Activated CD4-positive, alpha-beta memory T cell treated with anti-CD3 and anti-CD28 coated beads for 36 hours (primary cell): ENCODE data around the gene SCAF8. TPM values are rescaled to one million over a fixed set of nuclear protein-coding genes. Genes with fewer than 3 reads are reported as not detected.
"Not testable (repeated sequence)": the region's sequence is repeated elsewhere in the genome, so short reads cannot be mapped to it uniquely, and the experiment has no call there.

Experiments used
- CTCF ChIA-PET: fragments of 350-600 bp; sonication (Branson Sonifier 250); formaldehyde crosslinking; loops from one replicate; lab custom pipeline; 2021; ENCODE audit warnings: antibody characterized with exemption, inconsistent platforms; lab: Charles Lee
- POLR2A ChIA-PET: fragments of 350-600 bp; sonication (Branson Sonifier 250); formaldehyde crosslinking; loops from one replicate; lab custom pipeline; 2021; ENCODE audit warnings: antibody characterized with exemption; lab: Charles Lee
- DNase-seq: peaks from one replicate; pipeline ENCODE4 v3.0.0-alpha.2; 2020
- H3K27ac Mint-ChIP-seq: one replicate; pipeline ENCODE4 v1.8.0; 2021; ENCODE audit warnings: mixed read lengths
- H3K27me3 Mint-ChIP-seq: one replicate; pipeline ENCODE4 v1.8.0; 2021; ENCODE audit warnings: mixed read lengths
- H3K36me3 Mint-ChIP-seq: one replicate; pipeline ENCODE4 v1.8.0; 2021; ENCODE audit warnings: mixed read lengths
- H3K4me1 Mint-ChIP-seq: one replicate; pipeline ENCODE4 v1.8.0; 2021; ENCODE audit warnings: low read depth, mixed read lengths
- H3K4me3 Mint-ChIP-seq: one replicate; pipeline ENCODE4 v1.8.0; 2021; ENCODE audit warnings: mild to moderate bottlenecking, mixed read lengths
- H3K9me3 Mint-ChIP-seq: one replicate; pipeline ENCODE4 v1.8.0; 2021; ENCODE audit warnings: mixed read lengths
- intact Hi-C: fragments of 100-400 bp; cut with micrococcal nuclease; formaldehyde crosslinking; loops from one replicate; pipeline ENCODE4 v1.15.1; 2023
- total RNA-seq, 2 experiments: library from RNA; stranded (reverse); gene quantifications; one replicate each; pipeline ENCODE4 v1.2.3, GENCODE V29; 2021

The SCAF8 gene
- total RNA-seq, 2 experiments from 2014 or later, result 30.1 to 31.7 TPM

- ChIA-PET POLR2A (no interaction called here), CTCF (interaction anchor here (2.1 kb wide), 1 partner anchor 116 kb away, joined by 8 read pairs; no protein-coding TSS in a partner anchor)
- Mint-ChIP-seq H3K4me1 (peaks cover 18% of the 10 kb centered on the region), H3K27ac (no peak overlapping the region), H3K9me3 (no peaks in the 10 kb centered on the region), H3K36me3 (peaks cover 26% of the 10 kb centered on the region), H3K4me3 (no peak overlapping the region), H3K27me3 (no peaks in the 10 kb centered on the region)
- intact Hi-C loops, result no loop called here
- no peak for DNase-seq
Observed at GRCh38 chr6:154791556-154792317, 58.5 kb downstream of the SCAF8 start.

- Mint-ChIP-seq H3K27me3 (no peaks in the 10 kb centered on the region), H3K27ac (no peak overlapping the region)
Observed at GRCh38 chr6:154792325-154792724, 59.1 kb downstream of the SCAF8 start.

GRCh38 chr6:154792761-154793160 is 59.5 kb downstream of the SCAF8 start:
- no peak for DNase-seq
- CTCF ChIA-PET, result interaction anchor here (2.1 kb wide), 1 partner anchor 117 kb away, joined by 8 read pairs; no protein-coding TSS in a partner anchor
- intact Hi-C loops, result no loop called here
- H3K4me3 Mint-ChIP-seq, result no peak overlapping the region
- H3K9me3 Mint-ChIP-seq, result no peaks in the 10 kb centered on the region
- peaks cover 24% of the 10 kb centered on the region for H3K36me3 Mint-ChIP-seq
- H3K27me3 Mint-ChIP-seq, result no peaks in the 10 kb centered on the region
- no peak overlapping the region for H3K27ac Mint-ChIP-seq
- POLR2A ChIA-PET, result no interaction called here
- peaks cover 12% of the 10 kb centered on the region for H3K4me1 Mint-ChIP-seq

More at GRCh38 chr6:154792325-154792724, 59.1 kb downstream of the SCAF8 start:
- intact Hi-C loops, result no loop called here
- H3K4me1 Mint-ChIP-seq, result peaks cover 12% of the 10 kb centered on the region
- ChIA-PET POLR2A (no interaction called here), CTCF (interaction anchor here (2.1 kb wide), 1 partner anchor 117 kb away, joined by 8 read pairs; no protein-coding TSS in a partner anchor)
- H3K9me3 Mint-ChIP-seq, result no peaks in the 10 kb centered on the region
- no peak overlapping the region for H3K4me3 Mint-ChIP-seq
- H3K36me3 Mint-ChIP-seq, result peaks cover 25% of the 10 kb centered on the region
- no peak for DNase-seq

GRCh38 chr6:154796484-154796883 is 63.3 kb downstream of the SCAF8 start:
- no peak for DNase-seq
- H3K27ac Mint-ChIP-seq, result no peak overlapping the region

GRCh38 chr6:154797857-154798256 is 64.6 kb downstream of the SCAF8 start:
- no peak for DNase-seq
- Mint-ChIP-seq H3K27ac (no peak overlapping the region), H3K27me3 (no peaks in the 10 kb centered on the region), H3K9me3 (no peaks in the 10 kb centered on the region), H3K4me1 (peaks cover 20% of the 10 kb centered on the region), H3K36me3 (peaks cover 16% of the 10 kb centered on the region), H3K4me3 (no peak overlapping the region)
- ChIA-PET CTCF (interaction anchor here (1.0 to 1.4 kb wide), 2 partner anchors 92 to 122 kb away, joined by 3 to 5 read pairs; no protein-coding TSS in a partner anchor), POLR2A (no interaction called here)
- intact Hi-C loops, result no loop called here

More at GRCh38 chr6:154796484-154796883, 63.3 kb downstream of the SCAF8 start:
- peaks cover 30% of the 10 kb centered on the region for H3K4me1 Mint-ChIP-seq
- ChIA-PET POLR2A (no interaction called here), CTCF (interaction anchor here (1.4 kb wide), 1 partner anchor 91 kb away, joined by 3 read pairs; no protein-coding TSS in a partner anchor)
- peaks cover 24% of the 10 kb centered on the region for H3K36me3 Mint-ChIP-seq
- no peaks in the 10 kb centered on the region for H3K27me3 Mint-ChIP-seq
- no peak overlapping the region for H3K4me3 Mint-ChIP-seq
- no peaks in the 10 kb centered on the region for H3K9me3 Mint-ChIP-seq
- intact Hi-C loops, result loop anchor here (1.0 kb wide), 1 partner anchor 10 kb away; no protein-coding TSS in a partner anchor

GRCh38 chr6:154800338-154800737 is 67.1 kb downstream of the SCAF8 start:
- Mint-ChIP-seq H3K4me3 (no peak overlapping the region), H3K4me1 (peaks cover 20% of the 10 kb centered on the region), H3K36me3 (peaks cover 15% of the 10 kb centered on the region), H3K27me3 (no peaks in the 10 kb centered on the region), H3K27ac (peak overlapping the region; percentile 35), H3K9me3 (no peaks in the 10 kb centered on the region)
- CTCF ChIA-PET, result interaction anchor here (1.7 kb wide), 1 partner anchor 125 kb away, joined by 12 read pairs; no protein-coding TSS in a partner anchor
- intact Hi-C loops, result loop anchor here (2.0 to 10.0 kb wide), 2 partner anchors 26 to 646 kb away; no protein-coding TSS in a partner anchor
- DNase-seq, result no peak
- POLR2A ChIA-PET, result no interaction called here

- peaks cover 3% of the 10 kb centered on the region for H3K4me1 Mint-ChIP-seq
- ChIA-PET POLR2A (no interaction called here), CTCF (interaction anchor here (0.8 to 8.6 kb wide), 12 partner anchors 9 to 651 kb away, joined by 3 to 212 read pairs (median 5); no protein-coding TSS in a partner anchor)
- no peak overlapping the region for H3K27ac Mint-ChIP-seq
- peaks cover 19% of the 10 kb centered on the region for H3K36me3 Mint-ChIP-seq
- intact Hi-C loops, result loop anchor here (1.0 to 10.0 kb wide), 3 partner anchors 72 to 651 kb away; partner anchors contain the start of gene SCAF8
- H3K4me3 Mint-ChIP-seq, result no peak overlapping the region
- no peak for DNase-seq
- H3K9me3 Mint-ChIP-seq, result no peaks in the 10 kb centered on the region
- H3K27me3 Mint-ChIP-seq, result no peaks in the 10 kb centered on the region
Observed at GRCh38 chr6:154805288-154805911, 72.2 kb downstream of the SCAF8 start.

GRCh38 chr6:154806804-154807203 is 73.6 kb downstream of the SCAF8 start:
- no peak overlapping the region for H3K27ac Mint-ChIP-seq
- POLR2A ChIA-PET, result no interaction called here
- intact Hi-C loops, result loop anchor here (1.0 to 10.0 kb wide), 2 partner anchors 11 to 652 kb away; no protein-coding TSS in a partner anchor
- no peak for DNase-seq
- CTCF ChIA-PET, result interaction anchor here (0.9 to 8.6 kb wide), 4 partner anchors 33 to 137 kb away, joined by 3 to 212 read pairs (median 6); no protein-coding TSS in a partner anchor
- H3K9me3 Mint-ChIP-seq, result peaks cover 3% of the 10 kb centered on the region
- no peaks in the 10 kb centered on the region for H3K4me1 Mint-ChIP-seq
- no peak overlapping the region for H3K4me3 Mint-ChIP-seq
- no peaks in the 10 kb centered on the region for H3K27me3 Mint-ChIP-seq
- H3K36me3 Mint-ChIP-seq, result peaks cover 33% of the 10 kb centered on the region

GRCh38 chr6:154811663-154812062 is 78.4 kb downstream of the SCAF8 start:
- CTCF ChIA-PET, H3K4me1 Mint-ChIP-seq, intact Hi-C loops, H3K4me3 Mint-ChIP-seq, DNase-seq, H3K27me3 Mint-ChIP-seq, POLR2A ChIA-PET, H3K27ac Mint-ChIP-seq, H3K9me3 Mint-ChIP-seq: not testable (repeated sequence)
- H3K36me3 Mint-ChIP-seq, result peaks cover 53% of the 10 kb centered on the region

- Mint-ChIP-seq H3K27ac (no peak overlapping the region), H3K36me3 (peaks cover 60% of the 10 kb centered on the region), H3K9me3 (peaks cover 3% of the 10 kb centered on the region), H3K27me3 (no peaks in the 10 kb centered on the region), H3K4me3 (no peak overlapping the region), H3K4me1 (peaks cover 7% of the 10 kb centered on the region)
- POLR2A ChIA-PET, result no interaction called here
- DNase-seq, result no peak
- CTCF ChIA-PET, result interaction anchor here (0.8 to 1.2 kb wide), 2 partner anchors 8 to 138 kb away, joined by 3 to 4 read pairs; no protein-coding TSS in a partner anchor
- intact Hi-C loops, result no loop called here
Observed at GRCh38 chr6:154814063-154814462, 80.8 kb downstream of the SCAF8 start.

GRCh38 chr6:154815938-154816820 is 83.0 kb downstream of the SCAF8 start:
- ChIA-PET CTCF (no interaction called here), POLR2A (no interaction called here)
- H3K9me3 Mint-ChIP-seq, result peaks cover 3% of the 10 kb centered on the region
- peak overlapping the region; percentile 18 for H3K27ac Mint-ChIP-seq
- H3K4me3 Mint-ChIP-seq, result no peak overlapping the region
- H3K36me3 Mint-ChIP-seq, result peaks cover 49% of the 10 kb centered on the region
- no peak for DNase-seq
- intact Hi-C loops, result no loop called here
- H3K27me3 Mint-ChIP-seq, result no peaks in the 10 kb centered on the region
- peaks cover 8% of the 10 kb centered on the region for H3K4me1 Mint-ChIP-seq
